ENCODE measurements around the gene PDK2. TPM values are rescaled to one million over a fixed set of nuclear protein-coding genes. Genes with fewer than 3 reads are reported as not detected.

Gene PDK2
- total and polyA plus RNA-seq, 2 of the 4 experiments (the other 2 are of a cell fraction) = 26.7 to 104 TPM

GRCh38 chr17:50099003-50099402 is 3.9 kb downstream of the PDK2 start:
- Histone ChIP-seq H3K4me3 (ENCODE audit: insufficient read depth, low read depth, low read length) (no peak overlapping the region), H4K20me1 (ENCODE audit: insufficient read depth, low read length) (peaks cover 7% of the 10 kb centered on the region), H3K14ac (replicated peaks; ENCODE audit: low read depth, low read length) (no peak overlapping the region), H3K4me2 (ENCODE audit: low read depth, low read length) (no peak overlapping the region), H2BK120ac (ENCODE audit: low read depth, low read length) (no peak overlapping the region), H3K9me1 (ENCODE audit: insufficient read depth, low read length) (0 out of 2 replicates have a peak, but pooled peaks cover 6% of the 10 kb centered on the region), H3K23ac (ENCODE audit: low read depth, low read length) (no peak overlapping the region), H3K18ac (ENCODE audit: low read depth, low read length) (no peak overlapping the region), H3K56ac (ENCODE audit: extremely low read depth, insufficient read depth, low read length) (no peak overlapping the region), H3K9ac (ENCODE audit: low read depth, low read length) (no peak overlapping the region), H3K79me1 (ENCODE audit: low read depth in 1 of 2, low read length in 2 of 2) (peaks cover 6 to 16% of the 10 kb centered on the region in 2 experiments; a peak in 3 of 4 replicates), H4K91ac (ENCODE audit: insufficient read depth, low read depth, low read length) (no peak overlapping the region), H2BK5ac (ENCODE audit: low read depth, low read length, poor library complexity, severe bottlenecking) (no peak overlapping the region), H4K8ac (ENCODE audit: low read depth in 2 of 2, low read length in 2 of 2) (no peak overlapping the region), H2AK9ac (replicated peaks; ENCODE audit: low read depth, low read length, poor library complexity) (no peak overlapping the region), H2BK15ac (ENCODE audit: low read depth, low read length) (no peak overlapping the region), H3K4ac (ENCODE audit: low read depth, low read length) (no peak overlapping the region), H3K27ac (ENCODE audit: insufficient read depth, low read length) (no peak overlapping the region), H2AK5ac (ENCODE audit: low read depth, low read length) (no peak overlapping the region; the same call in 1 of the 2 replicates), H4K5ac (ENCODE audit: low read depth, low read length) (no peak overlapping the region), H2BK20ac (ENCODE audit: low read depth, low read length) (no peak overlapping the region), H3K4me1 (ENCODE audit: control insufficient read depth, insufficient read depth, low read length) (peaks cover 23% of the 10 kb centered on the region), H3K27me3 (ENCODE audit: control insufficient read depth, insufficient read depth, low read length) (no peaks in the 10 kb centered on the region), H2AFZ (replicated peaks; ENCODE audit: low read length, poor library complexity) (no peak overlapping the region), H3K36me3 (ENCODE audit: control insufficient read depth, insufficient read depth, low read length) (peaks cover 13% of the 10 kb centered on the region), H3K9me3 (ENCODE audit: control insufficient read depth, insufficient read depth, low read length) (no peaks in the 10 kb centered on the region)
- BruUV-seq (replicated peaks) = no TSS peak
- CTCF ChIA-PET = no interaction called here
- ATAC-seq (ENCODE audit: low read depth) (no peak), DNase-seq (no peak)
- TF ChIP-seq POLR2A (IDR thresholded peaks at IDR 0.05; ENCODE audit: low read depth, low read length) (no peak), SMC3 (IDR thresholded peaks at IDR 0.05; ENCODE audit: low read depth, low read length) (no peak), CEBPB (IDR thresholded peaks at IDR 0.05; ENCODE audit: low read depth, low read length) (no peak), MAFK (IDR thresholded peaks at IDR 0.05; ENCODE audit: low read depth, low read length) (no peak), RCOR1 (IDR thresholded peaks at IDR 0.05; ENCODE audit: insufficient replicate concordance, low read length) (no peak), BHLHE40 (IDR thresholded peaks at IDR 0.05; ENCODE audit: low read depth, low read length) (no peak), USF2 (IDR thresholded peaks at IDR 0.05; ENCODE audit: low read depth, low read length) (no peak), MXI1 (IDR thresholded peaks at IDR 0.05; ENCODE audit: borderline replicate concordance, low read depth, low read length) (no peak), RAD21 (IDR thresholded peaks at IDR 0.05; ENCODE audit: low read length) (no peak), MAZ (IDR thresholded peaks at IDR 0.05; ENCODE audit: borderline replicate concordance, low read depth, low read length) (no peak), ELK1 (IDR thresholded peaks at IDR 0.05; ENCODE audit: borderline replicate concordance, low read depth, low read length) (no peak), FOS (IDR thresholded peaks at IDR 0.05; ENCODE audit: low read depth, low read length) (no peak), CHD1 (IDR thresholded peaks at IDR 0.05; ENCODE audit: low read depth, low read length) (no peak), RFX5 (IDR thresholded peaks at IDR 0.05; ENCODE audit: low read depth, low read length) (no peak), CTCF (conservative IDR thresholded peaks at IDR 0.05; ENCODE audit: low read depth, low read length) (no peak), NFE2L2 (IDR thresholded peaks at IDR 0.05; ENCODE audit: low read depth, low read length) (no peak)
- intact Hi-C loops (cut with micrococcal nuclease) (no loop called here), dilution Hi-C loops (cut with HindIII; ENCODE audit: low sequenced_read_pairs, unreplicated experiment) (no loop called here), in situ Hi-C loops (cut with MboI; ENCODE audit: low sequenced_read_pairs) (no loop called here)
- POLR2A ChIA-PET (ENCODE audit: unreplicated experiment) = no interaction called here
- no CpG with 5 or more reads among the region's 5 CpGs for WGBS, 2 experiments (ENCODE audit: extremely low coverage in 2 of 2, insufficient read length in 1 of 2)
